Measurements from ENCODE around the gene CCND2. TPM values are rescaled to one million over a fixed set of nuclear protein-coding genes. Genes with fewer than 3 reads are reported as not detected.

The CCND2 gene
- total RNA-seq, 2 experiments from 2014 or later = not detected

- H3K9me3 ChIP-seq (ENCODE audit: low read length) = no peaks in the 10 kb centered on the region
- ChIA-PET POLR2A (no interaction called here), CTCF (ENCODE audit: unreplicated experiment) (no interaction called here)
- no peaks in the 10 kb centered on the region for H3K9me2 ChIP-seq (ENCODE audit: insufficient read depth, low read length)
- no peak overlapping the region for H3K4me3 ChIP-seq (ENCODE audit: low read depth, low read length, poor library complexity, severe bottlenecking)
- H3K4me1 ChIP-seq (ENCODE audit: insufficient read depth, low read length, poor library complexity, severe bottlenecking) = no peaks in the 10 kb centered on the region
- H3K36me3 ChIP-seq (ENCODE audit: insufficient read depth, low read length) = no peaks in the 10 kb centered on the region
- DNase-seq (ENCODE audit: low spot score) = no peak
- no peak overlapping the region for H3K27ac ChIP-seq (ENCODE audit: low read depth, low read length, poor library complexity, severe bottlenecking)
- no peaks in the 10 kb centered on the region for H3K79me2 ChIP-seq (ENCODE audit: insufficient read depth, low read depth, low read length)
- H2AFZ ChIP-seq (ENCODE audit: low read length) = no peak overlapping the region
- no peak overlapping the region for H3K4me2 ChIP-seq (ENCODE audit: low read length)
- no TSS peak for BruUV-seq (replicated peaks)
- no peaks in the 10 kb centered on the region for H4K20me1 ChIP-seq (ENCODE audit: insufficient read depth, low read length)
- TF ChIP-seq CTCF (conservative IDR thresholded peaks at IDR 0.05; ENCODE audit: low read length) = no peak
- no peak for TF ChIP-seq EZH2phosphoT487 (IDR thresholded peaks at IDR 0.05; ENCODE audit: borderline replicate concordance, low read depth, low read length)
- intact Hi-C loops (cut with micrococcal nuclease; ENCODE audit: unreplicated experiment) = no loop called here
Measured at GRCh38 chr12:4240161-4240783, 33.3 kb upstream of the CCND2 start.

- DNase-seq (ENCODE audit: low spot score) = no peak
- Histone ChIP-seq H3K79me2 (ENCODE audit: insufficient read depth, low read depth, low read length) (no peaks in the 10 kb centered on the region), H3K4me2 (ENCODE audit: low read length) (no peak overlapping the region), H3K9me3 (ENCODE audit: low read length) (no peaks in the 10 kb centered on the region), H4K20me1 (ENCODE audit: insufficient read depth, low read length) (no peaks in the 10 kb centered on the region), H2AFZ (ENCODE audit: low read length) (no peak overlapping the region), H3K9me2 (ENCODE audit: insufficient read depth, low read length) (no peaks in the 10 kb centered on the region), H3K36me3 (ENCODE audit: insufficient read depth, low read length) (no peaks in the 10 kb centered on the region), H3K27ac (ENCODE audit: low read depth, low read length, poor library complexity, severe bottlenecking) (no peak overlapping the region), H3K4me3 (ENCODE audit: low read depth, low read length, poor library complexity, severe bottlenecking) (no peak overlapping the region), H3K4me1 (ENCODE audit: insufficient read depth, low read length, poor library complexity, severe bottlenecking) (no peaks in the 10 kb centered on the region)
- POLR2A ChIA-PET = no interaction called here
- BruUV-seq (replicated peaks) = no TSS peak
- intact Hi-C loops (cut with micrococcal nuclease; ENCODE audit: unreplicated experiment) = no loop called here
- no peak for TF ChIP-seq EZH2phosphoT487 (IDR thresholded peaks at IDR 0.05; ENCODE audit: borderline replicate concordance, low read depth, low read length)
- TF ChIP-seq CTCF (conservative IDR thresholded peaks at IDR 0.05; ENCODE audit: low read length) = no peak
- CTCF ChIA-PET (ENCODE audit: unreplicated experiment) = no interaction called here
Measured at GRCh38 chr12:4240981-4241380, 32.6 kb upstream of the CCND2 start.

GRCh38 chr12:4241592-4241991 is 32.0 kb upstream of the CCND2 start:
- no peak for DNase-seq (ENCODE audit: low spot score)
- POLR2A ChIA-PET = no interaction called here
- Histone ChIP-seq H3K9me3 (ENCODE audit: low read length) (no peaks in the 10 kb centered on the region), H2AFZ (ENCODE audit: low read length) (no peak overlapping the region), H3K4me1 (ENCODE audit: insufficient read depth, low read length, poor library complexity, severe bottlenecking) (no peaks in the 10 kb centered on the region), H3K27ac (ENCODE audit: low read depth, low read length, poor library complexity, severe bottlenecking) (no peak overlapping the region), H3K79me2 (ENCODE audit: insufficient read depth, low read depth, low read length) (no peaks in the 10 kb centered on the region), H3K4me3 (ENCODE audit: low read depth, low read length, poor library complexity, severe bottlenecking) (no peak overlapping the region), H3K9me2 (ENCODE audit: insufficient read depth, low read length) (no peaks in the 10 kb centered on the region), H3K36me3 (ENCODE audit: insufficient read depth, low read length) (no peaks in the 10 kb centered on the region), H3K4me2 (ENCODE audit: low read length) (no peak overlapping the region), H4K20me1 (ENCODE audit: insufficient read depth, low read length) (no peaks in the 10 kb centered on the region)
- intact Hi-C loops (cut with micrococcal nuclease; ENCODE audit: unreplicated experiment) = no loop called here
- CTCF ChIA-PET (ENCODE audit: unreplicated experiment) = no interaction called here
- TF ChIP-seq CTCF (conservative IDR thresholded peaks at IDR 0.05; ENCODE audit: low read length) (no peak), EZH2phosphoT487 (IDR thresholded peaks at IDR 0.05; ENCODE audit: borderline replicate concordance, low read depth, low read length) (no peak)
- BruUV-seq (replicated peaks) = no TSS peak

Measured in OCI-LY7 (cell line).